Measurements from ENCODE around the gene STOM.
A peak's percentile ranks its signal among the peaks of the same experiment; 100 is the strongest.

Gene STOM

DNA sequence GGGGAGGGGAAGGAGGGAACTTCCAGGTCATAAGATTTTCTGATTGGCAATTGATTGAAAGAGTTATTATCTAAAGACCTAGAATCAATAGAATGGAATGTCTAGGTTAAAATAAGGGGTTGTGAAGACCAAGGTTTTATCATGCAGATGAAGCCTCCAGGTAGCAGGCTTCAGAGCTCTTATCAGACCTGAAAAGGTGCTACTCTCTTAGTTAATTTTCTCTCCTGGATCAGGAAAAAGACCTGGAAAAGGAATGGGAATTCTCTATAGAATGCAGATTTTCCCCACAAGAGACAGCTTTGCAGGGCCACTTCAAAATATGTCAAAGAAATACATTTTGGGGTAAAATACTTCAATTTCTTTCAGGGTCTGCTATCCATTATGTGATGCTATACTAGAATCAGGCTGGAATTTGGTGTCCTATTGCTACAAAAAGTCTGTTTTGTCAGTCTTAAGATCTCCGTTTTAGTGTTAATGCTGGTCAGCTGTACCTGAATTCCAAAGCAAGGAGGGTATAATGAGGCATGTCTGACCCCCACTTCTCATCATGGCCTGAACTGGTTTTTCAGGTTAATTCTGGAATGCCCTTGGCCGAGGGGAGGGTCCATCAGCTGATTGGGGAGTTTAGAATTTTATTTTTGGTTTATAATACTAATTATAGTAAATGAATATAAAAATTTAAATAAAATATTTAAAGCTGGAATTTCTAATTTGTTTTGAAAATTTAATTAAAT, 16.6 kb upstream of the STOM start:
- no peak for DNase-seq (ENCODE audit: low read depth)
- TF ChIP-seq, protein P1, sequence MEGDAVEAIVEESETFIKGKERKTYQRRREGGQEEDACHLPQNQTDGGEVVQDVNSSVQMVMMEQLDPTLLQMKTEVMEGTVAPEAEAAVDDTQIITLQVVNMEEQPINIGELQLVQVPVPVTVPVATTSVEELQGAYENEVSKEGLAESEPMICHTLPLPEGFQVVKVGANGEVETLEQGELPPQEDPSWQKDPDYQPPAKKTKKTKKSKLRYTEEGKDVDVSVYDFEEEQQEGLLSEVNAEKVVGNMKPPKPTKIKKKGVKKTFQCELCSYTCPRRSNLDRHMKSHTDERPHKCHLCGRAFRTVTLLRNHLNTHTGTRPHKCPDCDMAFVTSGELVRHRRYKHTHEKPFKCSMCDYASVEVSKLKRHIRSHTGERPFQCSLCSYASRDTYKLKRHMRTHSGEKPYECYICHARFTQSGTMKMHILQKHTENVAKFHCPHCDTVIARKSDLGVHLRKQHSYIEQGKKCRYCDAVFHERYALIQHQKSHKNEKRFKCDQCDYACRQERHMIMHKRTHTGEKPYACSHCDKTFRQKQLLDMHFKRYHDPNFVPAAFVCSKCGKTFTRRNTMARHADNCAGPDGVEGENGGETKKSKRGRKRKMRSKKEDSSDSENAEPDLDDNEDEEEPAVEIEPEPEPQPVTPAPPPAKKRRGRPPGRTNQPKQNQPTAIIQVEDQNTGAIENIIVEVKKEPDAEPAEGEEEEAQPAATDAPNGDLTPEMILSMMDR (IDR thresholded peaks at IDR 0.05; ENCODE audit: insufficient read depth, low read depth, low read length, missing control alignments), result no peak
- H3K4me3 ChIP-seq (ENCODE audit: low read length), result no peak overlapping the region

DNA sequence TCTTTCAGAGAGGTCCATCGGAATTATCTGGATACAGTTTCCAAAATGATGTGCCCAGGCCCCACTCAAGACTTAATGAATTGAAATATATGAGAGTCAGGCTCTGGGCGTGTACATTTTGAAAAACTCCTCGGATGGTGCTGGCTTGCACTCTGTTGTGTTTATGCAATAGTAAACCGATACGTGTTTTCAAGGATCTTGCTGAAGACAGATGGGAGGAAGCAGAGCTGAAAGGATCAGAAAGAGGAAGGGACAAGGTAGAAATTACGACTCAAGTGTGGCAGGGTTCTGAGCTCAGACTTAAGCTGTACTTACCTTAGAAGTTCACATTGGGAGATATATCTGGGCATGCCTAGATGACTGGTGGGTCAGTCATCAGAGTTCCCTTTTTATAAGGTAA, 13.7 kb upstream of the STOM start:
- TF ChIP-seq, protein P1 (IDR thresholded peaks at IDR 0.05; ENCODE audit: insufficient read depth, low read depth, low read length, missing control alignments), result no peak
- no peak for DNase-seq (ENCODE audit: low read depth)
- no peak overlapping the region for H3K4me3 ChIP-seq (ENCODE audit: low read length)

DNA sequence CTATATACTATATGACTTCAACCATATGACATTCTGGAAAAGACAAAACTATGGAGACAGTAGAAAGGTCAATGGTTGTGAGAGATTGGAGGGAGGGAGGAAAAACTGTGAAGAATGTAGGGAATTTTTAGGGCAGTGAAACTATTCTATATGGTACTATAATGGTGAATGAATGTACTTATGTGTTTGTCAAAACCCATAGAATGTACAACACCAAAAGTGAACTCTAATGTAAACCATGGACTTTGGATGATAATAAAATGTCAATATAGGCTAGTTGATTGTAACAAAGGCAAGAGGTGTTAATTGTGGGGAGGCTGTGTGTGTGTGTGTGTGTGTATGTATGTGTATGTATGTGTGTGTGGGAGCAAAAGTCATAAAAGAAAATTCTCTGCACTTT, 10.8 kb upstream of the STOM start:
- no peak for DNase-seq (ENCODE audit: low read depth)
- TF ChIP-seq, protein P1 (IDR thresholded peaks at IDR 0.05; ENCODE audit: insufficient read depth, low read depth, low read length, missing control alignments), result no peak
- H3K4me3 ChIP-seq (ENCODE audit: low read length), result no peak overlapping the region

DNA sequence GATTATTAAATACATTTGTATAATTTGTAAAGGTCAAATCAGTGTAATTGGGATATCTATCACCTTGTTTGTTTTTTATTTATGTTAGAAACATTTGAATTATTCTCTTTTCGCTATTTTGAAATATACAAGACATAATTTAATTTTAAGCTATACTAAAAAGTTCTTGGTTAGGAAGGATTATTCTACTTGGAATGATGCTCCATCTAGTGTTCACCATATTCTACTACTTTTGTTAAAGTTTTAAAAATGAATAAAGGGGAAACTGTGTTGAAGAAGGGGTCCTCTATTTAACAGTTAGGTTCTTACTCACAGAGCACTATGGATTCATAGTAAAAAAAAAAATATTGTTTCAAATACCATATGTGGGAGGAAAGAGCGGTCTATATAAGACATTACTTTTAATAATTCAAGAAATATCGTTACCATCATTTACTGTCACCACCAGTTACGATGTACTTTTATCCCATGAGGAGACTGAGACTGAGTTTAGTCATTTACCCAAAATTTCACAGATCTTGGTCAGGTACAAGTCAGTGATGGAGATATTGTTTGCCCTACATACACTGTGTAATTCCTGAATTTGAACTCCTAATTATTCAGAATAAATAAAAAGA, 6.3 kb upstream of the STOM start:
- TF ChIP-seq, protein P1 (IDR thresholded peaks at IDR 0.05; ENCODE audit: insufficient read depth, low read depth, low read length, missing control alignments), result peak; percentile 21
- no peak for DNase-seq (ENCODE audit: low read depth)
- no peak overlapping the region for H3K4me3 ChIP-seq (ENCODE audit: low read length)

DNA sequence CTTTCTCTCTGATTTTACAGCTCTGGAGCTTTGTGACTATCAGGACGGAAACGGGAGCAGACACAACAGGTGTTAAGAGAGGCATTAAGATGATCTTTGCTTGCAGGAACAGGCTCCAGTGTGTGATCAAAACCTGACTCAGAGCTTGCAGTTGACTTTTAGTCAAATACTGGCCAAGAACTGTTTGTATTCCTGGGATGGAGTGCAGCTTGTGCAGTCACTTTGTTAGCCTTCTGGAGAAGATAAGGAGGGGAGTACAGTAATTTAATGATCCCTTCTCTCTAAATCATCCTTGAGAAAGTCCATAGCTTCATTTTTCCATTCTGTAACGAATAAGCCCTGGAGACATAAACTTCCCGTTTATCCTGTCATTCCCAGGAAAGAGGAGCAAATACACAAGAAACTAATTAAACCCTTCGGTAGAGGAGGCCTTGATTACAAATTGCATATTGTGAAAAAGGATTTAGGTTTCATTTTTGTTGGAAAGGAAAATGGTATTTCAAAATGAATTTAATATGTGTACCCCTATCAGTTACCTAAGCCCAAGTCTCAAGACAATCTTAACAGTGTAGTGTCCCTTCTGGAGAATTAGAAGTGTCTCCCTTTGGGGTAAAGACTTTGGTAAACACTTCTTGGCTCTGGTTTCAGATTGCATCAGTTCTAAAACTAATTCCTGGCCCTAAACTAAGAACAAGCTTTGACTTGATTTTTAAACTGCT, 3.1 kb upstream of the STOM start:
- no peak overlapping the region for H3K4me3 ChIP-seq (ENCODE audit: low read length)
- peak; percentile 94 for DNase-seq (ENCODE audit: low read depth)
- TF ChIP-seq, protein P1 (IDR thresholded peaks at IDR 0.05; ENCODE audit: insufficient read depth, low read depth, low read length, missing control alignments), result no peak

DNA sequence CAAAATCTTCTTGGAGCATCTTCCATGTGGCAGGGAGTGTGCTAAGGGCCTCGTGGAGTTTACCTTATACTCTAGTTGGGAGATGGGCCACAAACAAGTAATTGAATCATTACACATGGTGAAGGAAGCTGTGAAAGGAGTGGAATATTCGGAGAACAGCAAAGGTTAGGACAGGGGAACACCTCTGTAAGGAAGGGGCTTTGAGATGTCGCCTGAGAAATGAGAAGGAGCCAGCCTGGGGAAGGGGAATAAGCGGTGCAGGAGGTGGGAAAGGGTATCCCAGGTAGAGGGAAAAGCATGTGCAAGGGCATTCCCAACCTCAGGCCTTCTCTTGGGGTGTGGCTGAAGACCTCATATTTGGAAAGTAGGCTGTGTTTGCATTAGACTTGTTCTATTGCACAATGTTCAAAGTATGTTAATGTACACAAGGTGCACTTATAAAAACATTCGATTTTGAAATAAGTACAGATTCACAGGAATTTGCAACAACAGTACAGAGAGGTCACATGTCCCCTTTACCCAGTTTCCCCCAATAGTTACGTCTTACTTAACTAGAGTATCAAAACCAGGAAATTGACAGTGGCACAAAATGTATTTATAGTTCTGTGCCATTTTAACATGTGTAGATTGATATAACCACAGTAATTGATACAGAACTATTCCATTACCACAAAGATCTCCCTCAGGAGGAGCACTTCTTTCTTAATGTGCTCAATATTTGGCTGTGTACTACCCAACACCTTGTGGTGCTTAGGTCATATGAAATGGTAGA, 2.4 kb upstream of the STOM start:
- no peak overlapping the region for H3K4me3 ChIP-seq (ENCODE audit: low read length)
- TF ChIP-seq, protein P1 (IDR thresholded peaks at IDR 0.05; ENCODE audit: insufficient read depth, low read depth, low read length, missing control alignments), result no peak

More for the DNA sequence above, 2.4 kb upstream of the STOM start:
- DNase-seq (ENCODE audit: low read depth), result peak; percentile 79

Measured in epithelial cell of esophagus (primary cell).